H1 (cell line): ENCODE measurements around the gene NEURL1B. TPM values are rescaled to one million over a fixed set of nuclear protein-coding genes. Genes with fewer than 3 reads are reported as not detected.

ENCODE experiments used
- CTCF ChIA-PET: fragments of 300-600 bp; sonication (Branson Sonifier 250); formaldehyde crosslinking; loops from one replicate; lab custom pipeline; 2021; ENCODE audit not compliant: partially characterized antibody; lab: Charles Lee
- POLR2A ChIA-PET: fragments of 300-600 bp; sonication (Branson Sonifier 250); formaldehyde crosslinking; loops from one replicate; lab custom pipeline; 2021; ENCODE audit warnings: inconsistent platforms; ENCODE audit not compliant: partially characterized antibody; lab: Charles Lee
- DNase-seq, 2 experiments: peaks; one replicate each; pipeline versions ENCODE4 v3.0.0 to v3.0.0-alpha.2; 2010 to 2022; ENCODE audit warnings: low spot score in 2 of 2, low read depth in 1 of 2, mixed read lengths in 1 of 2
- FAIRE-seq: peaks from 2 replicates; lab custom pipeline; 2011; peaks lifted over from hg19 to GRCh38; lab: Jason Lieb, UNC
- H2AFZ ChIP-seq: 2 replicates; pipeline ENCODE4 v1.8.1; 2012; ENCODE audit warnings: low read length, inconsistent platforms
- H2AK5ac ChIP-seq: 2 replicates; pipeline ENCODE4 v1.6.1; 2013; ENCODE audit warnings: low read depth, low read length
- H2BK120ac ChIP-seq: replicated peaks from 2 replicates; pipeline ENCODE3; 2013; ENCODE audit warnings: low read depth, low read length, inconsistent platforms
- H2BK12ac ChIP-seq: 2 replicates; pipeline ENCODE4 v1.6.1; 2013; ENCODE audit warnings: low read depth, low read length
- H2BK15ac ChIP-seq: 2 replicates; pipeline ENCODE4 v1.6.1; 2013; ENCODE audit warnings: low read length
- H2BK20ac ChIP-seq: 2 replicates; pipeline ENCODE4 v1.6.1; 2013; ENCODE audit warnings: low read length
- H2BK5ac ChIP-seq: 2 replicates; pipeline ENCODE4 v1.6.1; 2013; ENCODE audit warnings: low read depth, low read length
- H3K14ac ChIP-seq: 2 replicates; pipeline ENCODE4 v1.6.1; 2013; ENCODE audit warnings: inconsistent platforms; ENCODE audit not compliant: insufficient read length
- H3K18ac ChIP-seq: 2 replicates; pipeline ENCODE4 v1.6.1; 2013; ENCODE audit warnings: low read length; ENCODE audit errors: extremely low read depth
- H3K23ac ChIP-seq: 2 replicates; pipeline ENCODE4 v1.6.1; 2013; ENCODE audit warnings: inconsistent platforms; ENCODE audit not compliant: insufficient read length
- H3K23me2 ChIP-seq: 2 replicates; pipeline ENCODE4 v1.6.1; 2013; ENCODE audit warnings: low read depth, low read length
- H3K27ac ChIP-seq: 2 replicates; pipeline ENCODE4 v1.6.1; 2011; ENCODE audit warnings: low read depth, low read length, inconsistent platforms
- H3K27me3 ChIP-seq, 4 experiments: replicated peaks in 1 of 4; 1 replicate in 1 of 4; 2 replicates in 3 of 4; pipeline versions ENCODE4 v1.6.1 to v1.8.1; 2011 to 2013; ENCODE audit warnings: low read length in 3 of 4, mild to moderate bottlenecking in 3 of 4, inconsistent platforms in 2 of 4, mixed read lengths in 2 of 4, moderate library complexity in 1 of 4; ENCODE audit not compliant: control insufficient read depth in 3 of 4, insufficient read depth in 3 of 4; ENCODE audit errors: extremely low read depth in 1 of 4
- H3K36me3 ChIP-seq, 4 experiments: 2 replicates each; pipeline versions ENCODE4 v1.6.1 to v1.8.1; 2011 to 2013; ENCODE audit warnings: mild to moderate bottlenecking in 4 of 4, low read length in 3 of 4, moderate library complexity in 2 of 4, control low read depth in 1 of 4, inconsistent platforms in 1 of 4; ENCODE audit not compliant: insufficient read depth in 4 of 4, control insufficient read depth in 2 of 4
- H3K4ac ChIP-seq: replicated peaks from 2 replicates; pipeline ENCODE3; 2013; ENCODE audit warnings: low read length, low read depth, mixed read lengths, inconsistent platforms; ENCODE audit not compliant: insufficient read length
- H3K4me1 ChIP-seq, 4 experiments: replicated peaks in 1 of 4; 1 replicate in 1 of 4; 2 replicates in 3 of 4; pipeline versions ENCODE4 v1.6.1 to v1.8.1; 2011 to 2013; ENCODE audit warnings: low read length in 3 of 4, inconsistent platforms in 2 of 4, mixed read lengths in 1 of 4; ENCODE audit not compliant: insufficient read depth in 4 of 4, control insufficient read depth in 3 of 4
- H3K4me2 ChIP-seq, 2 experiments: 2 replicates each; pipeline versions ENCODE4 v1.6.1 to v1.8.1; 2011 to 2013; ENCODE audit warnings: low read depth in 2 of 2, low read length in 2 of 2, control low read depth in 1 of 2, inconsistent platforms in 1 of 2, mild to moderate bottlenecking in 1 of 2; ENCODE audit not compliant: insufficient read depth in 1 of 2
- H3K4me3 ChIP-seq, 4 experiments: fragments of 200-600, 300-600 bp in 1 of 4; sonication (generic), shearing (Covaris generic), sonication (Bioruptor Twin) in 1 of 4; 2 replicates each; pipeline versions ENCODE4 v1.5.1 to v1.8.1; 2011 to 2016; ENCODE audit warnings: low read length in 4 of 4, low read depth in 3 of 4, control low read depth in 2 of 4, inconsistent platforms in 2 of 4, mild to moderate bottlenecking in 2 of 4, mixed read lengths in 1 of 4, moderate library complexity in 1 of 4; ENCODE audit not compliant: insufficient read depth in 2 of 4; ENCODE audit errors: extremely low read depth in 1 of 4
- H3K56ac ChIP-seq: replicated peaks from 2 replicates; pipeline ENCODE3; 2013; ENCODE audit warnings: low read depth, mild to moderate bottlenecking, mixed read lengths, low read length, inconsistent platforms; ENCODE audit not compliant: insufficient read length
- H3K79me1 ChIP-seq: 2 replicates; pipeline ENCODE4 v1.6.1; 2013; ENCODE audit warnings: low read depth, low read length, control low read depth
- H3K79me2 ChIP-seq, 2 experiments: 2 replicates each; pipeline versions ENCODE4 v1.6.1 to v1.8.1; 2012 to 2013; ENCODE audit warnings: low read length in 2 of 2, mild to moderate bottlenecking in 2 of 2, inconsistent platforms in 1 of 2; ENCODE audit not compliant: insufficient read depth in 2 of 2, control insufficient read depth in 1 of 2
- H3K9ac ChIP-seq, 4 experiments: replicated peaks in 1 of 4; 1 replicate in 1 of 4; 2 replicates in 3 of 4; pipeline versions ENCODE4 v1.6.1 to v1.8.1; 2011 to 2013; ENCODE audit warnings: low read depth in 3 of 4, low read length in 3 of 4, control low read depth in 2 of 4, mild to moderate bottlenecking in 2 of 4, moderate library complexity in 2 of 4, inconsistent platforms in 1 of 4; ENCODE audit errors: extremely low read depth in 1 of 4
- H3K9me3 ChIP-seq, 2 experiments: 2 replicates each; pipeline versions ENCODE4 v1.6.1 to v1.8.1; 2012 to 2013; ENCODE audit warnings: mild to moderate bottlenecking in 2 of 2, moderate library complexity in 2 of 2, control low read depth in 1 of 2, inconsistent platforms in 1 of 2, low read depth in 1 of 2, low read length in 1 of 2, mixed read lengths in 1 of 2; ENCODE audit not compliant: insufficient read depth in 2 of 2
- H4K20me1 ChIP-seq, 2 experiments: replicated peaks in 1 of 2; 2 replicates each; pipeline versions ENCODE3 to v1.8.1; 2011 to 2013; ENCODE audit warnings: inconsistent platforms in 2 of 2, low read length in 2 of 2, mild to moderate bottlenecking in 1 of 2; ENCODE audit not compliant: insufficient read depth in 2 of 2, control insufficient read depth in 1 of 2
- H4K5ac ChIP-seq: 2 replicates; pipeline ENCODE4 v1.6.1; 2013; ENCODE audit warnings: low read length, low read depth, mixed read lengths, inconsistent platforms; ENCODE audit not compliant: insufficient read length
- H4K8ac ChIP-seq: 2 replicates; pipeline ENCODE4 v1.8.0; 2013; ENCODE audit warnings: mild to moderate bottlenecking, moderate library complexity, low read length, inconsistent platforms; ENCODE audit not compliant: insufficient read depth; ENCODE audit errors: extremely low read depth
- H4K91ac ChIP-seq: replicated peaks from 2 replicates; pipeline ENCODE3; 2013; ENCODE audit warnings: low read length, mixed read lengths, inconsistent platforms; ENCODE audit not compliant: insufficient read length
- ATF2 ChIP-seq: IDR thresholded peaks from 2 replicates; pipeline ENCODE4 v1.6.1; 2012; ENCODE audit warnings: low read length, inconsistent platforms
- ATF3 ChIP-seq: IDR thresholded peaks from 2 replicates; pipeline ENCODE4 v1.6.1; 2011; ENCODE audit warnings: low read depth, mild to moderate bottlenecking, low read length; ENCODE audit not compliant: insufficient read depth
- CTBP2 ChIP-seq: IDR thresholded peaks from 2 replicates; pipeline ENCODE4 v1.7.0; 2011; ENCODE audit warnings: borderline replicate concordance, mild to moderate bottlenecking, moderate library complexity, mixed read lengths, low read length; ENCODE audit not compliant: insufficient read depth, insufficient read length
- E2F6 ChIP-seq: IDR thresholded peaks from 2 replicates; pipeline ENCODE4 v1.6.1; 2012; ENCODE audit warnings: inconsistent platforms
- JUND ChIP-seq: IDR thresholded peaks from 2 replicates; pipeline ENCODE4 v1.6.1; 2011; ENCODE audit warnings: mild to moderate bottlenecking, improper control_type of control experiment, low read length
- SIN3A ChIP-seq, 2 experiments: IDR thresholded peaks in 1 of 2; conservative IDR thresholded peaks in 1 of 2; 2 replicates each; pipeline ENCODE4 v1.6.1; 2011 to 2012; ENCODE audit warnings: low read length in 2 of 2, improper control_type of control experiment in 1 of 2, low read depth in 1 of 2, mild to moderate bottlenecking in 1 of 2
- WGBS, 2 experiments: shearing (Covaris generic) in 1 of 2; methylation state at CpG; one replicate each; pipeline versions ENCODE4 v1.1.6 to v1.1.7; 2013 to 2015; ENCODE audit warnings: low lambda C conversion rate in 2 of 2, mixed read lengths in 2 of 2, inconsistent platforms in 1 of 2, low coverage in 1 of 2, missing lambda C conversion rate in 1 of 2; ENCODE audit not compliant: insufficient replicate concordance in 2 of 2, insufficient coverage in 1 of 2, insufficient read length in 1 of 2; ENCODE audit errors: extremely low coverage in 1 of 2, missing lambda C conversion rate in 1 of 2; 5-methylcytosine and 5-hydroxymethylcytosine counted together
- polyA plus RNA-seq, 7 experiments: library from polyadenylated mRNA; depleted of rRNA in 3 of 7; stranded (reverse) in 5 of 7; unstranded in 2 of 7; fragments of >200 nt in 5 of 7; fragments of 200-250 nt in 2 of 7; gene quantifications; 1 replicate in 5 of 7; 2 replicates in 1 of 7; 4 replicates in 1 of 7; pipeline versions ENCODE4 v1.2.1 to v1.2.3, GENCODE V29; 2011 to 2013; ENCODE audit warnings: missing spikeins in 2 of 7, mixed read lengths in 2 of 7
- total RNA-seq: library from RNA; stranded (reverse); fragmentation: NEBNext Ultra II Directional; extraction: Animal tissue kit (Norgen Biotek cat#: 25700); gene quantifications from 2 replicates; pipeline ENCODE4 v1.2.1, GENCODE V29; 2021
- TF ChIP-seq, protein P1 (sequence below): IDR thresholded peaks from 2 replicates; pipeline ENCODE4 v1.6.1; 2012; ENCODE audit warnings: inconsistent platforms

The NEURL1B gene
- total and polyA plus RNA-seq, 2 of the 8 experiments (the other 6 are each of a cell fraction or from before 2014, with no cell fraction given): 3.3 to 6.1 TPM

DNA sequence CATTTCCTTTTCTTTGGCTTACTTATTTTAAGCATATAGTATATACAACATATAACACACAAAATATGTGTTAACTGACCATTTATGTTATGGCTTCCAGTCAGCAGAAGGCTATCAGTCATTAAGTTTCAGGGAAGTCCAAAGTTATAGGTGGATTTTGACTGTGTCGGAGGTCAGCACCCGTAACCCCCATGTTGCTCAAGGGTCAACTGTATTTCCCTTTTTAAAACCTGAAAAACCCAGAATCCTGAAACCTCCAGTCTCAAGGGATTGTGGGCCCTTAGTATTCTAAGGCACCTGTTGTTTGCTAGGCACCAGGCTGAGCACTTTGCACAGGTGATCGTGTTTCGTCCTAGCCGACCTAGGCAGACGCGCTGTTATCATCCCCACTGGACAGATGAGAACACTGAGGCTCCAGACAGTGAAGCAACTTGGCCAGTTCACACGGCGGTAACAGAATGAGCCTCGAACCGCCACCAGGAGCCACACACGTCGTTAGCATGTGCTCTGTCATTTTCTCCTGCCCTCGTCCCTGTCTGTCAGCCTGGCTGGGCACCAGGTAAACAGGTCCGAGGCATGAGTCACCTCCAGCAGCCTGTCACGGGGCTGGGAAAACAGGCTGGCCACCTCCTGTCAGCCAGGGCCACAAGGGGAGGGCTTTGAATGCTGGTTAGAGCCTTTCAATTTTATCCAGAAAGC lies 90.1 kb downstream of the NEURL1B start:
- Histone ChIP-seq H3K27me3 (peaks cover 0 to 2% (median 0%) of the 10 kb centered on the region in 4 experiments; a peak in 1 of 7 replicates), H4K5ac (no peak overlapping the region), H2BK120ac (no peak overlapping the region), H3K79me2 (no peaks in the 10 kb centered on the region), H3K4me2 (no peak overlapping the region), H3K56ac (no peak overlapping the region), H3K36me3 (no peaks in the 10 kb centered on the region), H4K20me1 (peaks cover 0 to 2% of the 10 kb centered on the region in 2 experiments), H2BK5ac (no peak overlapping the region), H2AFZ (no peak overlapping the region), H4K91ac (no peak overlapping the region), H3K4me3 (no peak overlapping the region), H3K23me2 (peaks cover 1% of the 10 kb centered on the region; the same call in 1 of the 2 replicates), H3K9me3 (no peaks in the 10 kb centered on the region), H2BK15ac (no peak overlapping the region), H2AK5ac (no peak overlapping the region), H2BK20ac (no peak overlapping the region), H3K23ac (no peak overlapping the region), H3K27ac (no peak overlapping the region), H2BK12ac (no peak overlapping the region), H3K14ac (no peak overlapping the region), H3K79me1 (no peaks in the 10 kb centered on the region), H3K4me1 (peaks cover 0 to 6% (median under 1%) of the 10 kb centered on the region in 4 experiments; a peak in 2 of 7 replicates), H4K8ac (no peak overlapping the region), H3K4ac (no peak overlapping the region), H3K18ac (no peak overlapping the region), H3K9ac (no peak overlapping the region)
- ChIA-PET CTCF (interaction anchor here (1.3 to 2.6 kb wide), 2 partner anchors 16 to 19 kb away, joined by 7 to 14 read pairs; no protein-coding TSS in a partner anchor), POLR2A (no interaction called here)
- 86% methylated on average over 16 of the region's 16 CpGs; no CpG with 5 or more reads in 1 of the 2 experiments for WGBS, 2 experiments
- DNase-seq (no peak), FAIRE-seq (no peak)
- TF ChIP-seq CTBP2 (no peak), ATF2 (no peak), ATF3 (0 out of 2 replicates have a peak, but pooled peaks have one; percentile 5), E2F6 (0 out of 2 replicates have a peak, but pooled peaks have one; percentile 22), JUND (peak; percentile 22; the same call in 1 of the 2 replicates), SIN3A (conservative IDR thresholded peaks at IDR 0.05 in 1 of 2, IDR thresholded peaks at IDR 0.05 in 1 of 2; ENCODE audit: low read depth in 1 of 2, low read length in 2 of 2) (no peak)
- TF ChIP-seq, protein P1, sequence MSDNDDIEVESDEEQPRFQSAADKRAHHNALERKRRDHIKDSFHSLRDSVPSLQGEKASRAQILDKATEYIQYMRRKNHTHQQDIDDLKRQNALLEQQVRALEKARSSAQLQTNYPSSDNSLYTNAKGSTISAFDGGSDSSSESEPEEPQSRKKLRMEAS: peak; percentile 59
